GM19193 (cell line): ENCODE measurements around the gene CA7.

Experiments used
- POLR2A ChIP-seq: IDR thresholded peaks from 4 replicates; pipeline ENCODE4 v1.6.1; 2011; ENCODE audit not compliant: insufficient read depth, insufficient read length; ENCODE audit errors: extremely low read depth

CA7 gene

GRCh38 chr16:66853261-66854139, 9.3 kb downstream of the CA7 start:
- no peak for TF ChIP-seq POLR2A

- no peak for TF ChIP-seq POLR2A
Observed at GRCh38 chr16:66856184-66856730, 12.0 kb downstream of the CA7 start.

GRCh38 chr16:66856801-66857200, 12.6 kb downstream of the CA7 start:
- TF ChIP-seq POLR2A = no peak

- no peak for TF ChIP-seq POLR2A
Observed at GRCh38 chr16:66857437-66857836, 13.2 kb downstream of the CA7 start.

- TF ChIP-seq POLR2A = no peak
Observed at GRCh38 chr16:66858740-66859396, 14.7 kb downstream of the CA7 start.

GRCh38 chr16:66859397-66860068, 15.3 kb downstream of the CA7 start:
- no peak for TF ChIP-seq POLR2A

GRCh38 chr16:66862023-66862520, 17.9 kb downstream of the CA7 start:
- no peak for TF ChIP-seq POLR2A

GRCh38 chr16:66863707-66864106, 19.5 kb downstream of the CA7 start:
- TF ChIP-seq POLR2A = no peak

GRCh38 chr16:66869424-66869823, 25.2 kb downstream of the CA7 start:
- TF ChIP-seq POLR2A = no peak

- no peak for TF ChIP-seq POLR2A
Observed at GRCh38 chr16:66871840-66872239, 27.6 kb downstream of the CA7 start.

GRCh38 chr16:66872559-66872942, 28.3 kb downstream of the CA7 start:
- no peak for TF ChIP-seq POLR2A

- TF ChIP-seq POLR2A = peak; percentile 30
Observed at GRCh38 chr16:66872943-66873684, 28.9 kb downstream of the CA7 start.

- TF ChIP-seq POLR2A = no peak
Observed at GRCh38 chr16:66873685-66874055, 29.5 kb downstream of the CA7 start.

- TF ChIP-seq POLR2A = no peak
Observed at GRCh38 chr16:66874079-66874775, 30.0 kb downstream of the CA7 start.
